Measurements from ENCODE around the gene SLC17A5. TPM values are rescaled to one million over a fixed set of nuclear protein-coding genes. Genes with fewer than 3 reads are reported as not detected.

The SLC17A5 gene
- total and polyA plus RNA-seq, 9 of the 15 experiments (the other 6 are each of a cell fraction or from before 2014, with no cell fraction given): 1.3 to 7.2 (median 3.4) TPM

- TF ChIP-seq ZHX1 (conservative IDR thresholded peaks at IDR 0.05; ENCODE audit: low read length) (no peak), ASH1L (IDR thresholded peaks at IDR 0.05; ENCODE audit: borderline replicate concordance, low read depth, partially characterized antibody) (no peak), POLR2H (tag; IDR thresholded peaks at IDR 0.05; ENCODE audit: low read depth) (peak; percentile 67), NR4A1 (CRISPR knock-in tag; IDR thresholded peaks at IDR 0.05) (no peak), NR4A1 (tag; IDR thresholded peaks at IDR 0.05) (peak; percentile 50; the same call in 1 of the 2 replicates), HDAC3 (IDR thresholded peaks at IDR 0.05; ENCODE audit: borderline replicate concordance, partially characterized antibody) (peak; percentile 60), MAFG (tag; conservative IDR thresholded peaks at IDR 0.05) (peak; percentile 35; the same call in 1 of the 2 replicates), MAFF (IDR thresholded peaks at IDR 0.05; ENCODE audit: low read length) (no peak), SRF (CRISPR knock-in tag; IDR thresholded peaks at IDR 0.05) (0 out of 4 replicates have a peak, but pooled peaks of 1 of the 2 experiments have one; percentile 39), EP300 (IDR thresholded peaks at IDR 0.05; ENCODE audit: low read length) (peak; percentile 75), POLR2A (conservative IDR thresholded peaks at IDR 0.05) (no peak), ZNF124 (CRISPR knock-in tag; IDR thresholded peaks at IDR 0.05) (no peak), ZBED1 (IDR thresholded peaks at IDR 0.05) (no peak), ZNF41 (CRISPR knock-in tag; conservative IDR thresholded peaks at IDR 0.05) (no peak), NCOA6 (IDR thresholded peaks at IDR 0.05) (peak; percentile 20; the same call in 1 of the 2 replicates), ZNF184 (CRISPR knock-in tag; IDR thresholded peaks at IDR 0.05) (no peak), SMAD2 (IDR thresholded peaks at IDR 0.05; ENCODE audit: low read depth, low read length) (no peak), RAD21 (CRISPR knock-in tag; conservative IDR thresholded peaks at IDR 0.05 in 1 of 2, IDR thresholded peaks at IDR 0.05 in 1 of 2) (0 out of 4 replicates have a peak, but pooled peaks of 1 of the 2 experiments have one; percentile 5), ZNF146 (CRISPR knock-in tag; IDR thresholded peaks at IDR 0.05; ENCODE audit: unreplicated experiment) (no peak), FIP1L1 (IDR thresholded peaks at IDR 0.05; ENCODE audit: low read depth, low read length, poor library complexity, severe bottlenecking) (no peak), THRAP3 (IDR thresholded peaks at IDR 0.05; ENCODE audit: borderline replicate concordance) (no peak), PRDM10 (IDR thresholded peaks at IDR 0.05; ENCODE audit: partially characterized antibody) (peak; percentile 90)
Observed at GRCh38 chr6:73585566-73586415, 68.0 kb downstream of the SLC17A5 start (continued).

Data from K562 (cell line).